Smooth muscle cell (in vitro differentiated cells): ENCODE data around the gene SLC41A1. TPM values are rescaled to one million over a fixed set of nuclear protein-coding genes. Genes with fewer than 3 reads are reported as not detected.

Experiments
- DNase-seq: peaks from one replicate; lab custom pipeline; 2025; ENCODE audit not compliant: unreplicated experiment; lab: John Stamatoyannopoulos, UW
- H2AFZ ChIP-seq: fragments of 200-600 bp; sonication (generic); 2 replicates; pipeline ENCODE4 v1.6.0; 2016; ENCODE audit warnings: antibody characterized with exemption, low read depth, mild to moderate bottlenecking
- H3F3A ChIP-seq: fragments of 200-600 bp; sonication (generic); 2 replicates; pipeline ENCODE4 v1.6.0; 2017; ENCODE audit warnings: antibody characterized with exemption, low read depth
- H3K27ac ChIP-seq: fragments of 200-600 bp; sonication (generic); 2 replicates; pipeline ENCODE4 v1.5.1; 2016; ENCODE audit warnings: low read depth, mild to moderate bottlenecking
- H3K27me3 ChIP-seq: fragments of 200-600 bp; sonication (generic); 2 replicates; pipeline ENCODE4 v1.6.1; 2016; ENCODE audit warnings: low read depth, mild to moderate bottlenecking
- H3K36me3 ChIP-seq: fragments of 200-600 bp; sonication (generic); 2 replicates; pipeline ENCODE4 v1.5.1; 2016; ENCODE audit warnings: low read depth
- H3K4me1 ChIP-seq: fragments of 200-600 bp; sonication (generic); 2 replicates; pipeline ENCODE4 v1.5.1; 2016; ENCODE audit warnings: low read depth
- H3K4me2 ChIP-seq: fragments of 200-600 bp; sonication (generic); 2 replicates; pipeline ENCODE4 v1.6.0; 2016; ENCODE audit warnings: mild to moderate bottlenecking
- H3K4me3 ChIP-seq: fragments of 200-600 bp; sonication (generic); 2 replicates; pipeline ENCODE4 v1.5.1; 2016; ENCODE audit warnings: mild to moderate bottlenecking
- H3K79me2 ChIP-seq: fragments of 200-600 bp; sonication (generic); 2 replicates; pipeline ENCODE4 v1.6.0; 2016; ENCODE audit warnings: low read depth, mild to moderate bottlenecking
- H3K9ac ChIP-seq: fragments of 200-600 bp; sonication (generic); 2 replicates; pipeline ENCODE4 v1.6.0; 2016; ENCODE audit warnings: low read depth
- H3K9me3 ChIP-seq: fragments of 200-600 bp; sonication (generic); replicated peaks from 2 replicates; pipeline ENCODE4 v1.5.1; 2016; ENCODE audit warnings: low read depth
- H4K20me1 ChIP-seq: fragments of 200-600 bp; sonication (generic); 2 replicates; pipeline ENCODE4 v1.6.0; 2016; ENCODE audit warnings: low read depth
- CTCF ChIP-seq: fragments of 200-600 bp; sonication (generic); IDR thresholded peaks from 2 replicates; pipeline ENCODE4 v1.5.1; 2017; ENCODE audit warnings: borderline replicate concordance, mild to moderate bottlenecking, antibody characterized with exemption; ENCODE audit not compliant: insufficient read depth, poor library complexity, severe bottlenecking
- WGBS: methylation state at CpG from one replicate; pipeline ENCODE4 v1.1.7; 2016; ENCODE audit warnings: low lambda C conversion rate; 5-methylcytosine and 5-hydroxymethylcytosine counted together
- polyA plus RNA-seq: library from polyadenylated mRNA; unstranded; fragments of >200 nt; fragmentation: Nextera tagmentation; extraction: Ambion mirVana; gene quantifications from 2 replicates; pipeline ENCODE4 v1.2.1, GENCODE V29; 2016
- total RNA-seq: library from RNA; depleted of rRNA; stranded (reverse); fragments of >200 nt; gene quantifications from 2 replicates; pipeline ENCODE4 v1.2.3, GENCODE V29; 2014

The SLC41A1 gene
- total and polyA plus RNA-seq, 2 experiments from 2014 or later: 22.3 to 23.2 TPM

GRCh38 chr1:205764578-205764977, 48.4 kb downstream of the SLC41A1 start:
- Histone ChIP-seq H3F3A (no peaks in the 10 kb centered on the region), H3K27ac (no peak overlapping the region), H3K4me1 (no peaks in the 10 kb centered on the region), H2AFZ (no peak overlapping the region), H3K9ac (no peak overlapping the region), H3K4me3 (no peak overlapping the region), H3K27me3 (no peaks in the 10 kb centered on the region), H3K79me2 (no peaks in the 10 kb centered on the region), H3K4me2 (no peak overlapping the region), H3K9me3 (no peaks in the 10 kb centered on the region), H4K20me1 (no peaks in the 10 kb centered on the region), H3K36me3 (no peaks in the 10 kb centered on the region)
- no peak for DNase-seq
- no peak for TF ChIP-seq CTCF
- WGBS: 86% methylated on average over 2 of the region's 2 CpGs

GRCh38 chr1:205763980-205764379, 49.0 kb downstream of the SLC41A1 start:
- Histone ChIP-seq H3K9ac (no peak overlapping the region), H4K20me1 (no peaks in the 10 kb centered on the region), H3K4me1 (no peaks in the 10 kb centered on the region), H3K9me3 (no peaks in the 10 kb centered on the region), H3K27me3 (no peaks in the 10 kb centered on the region), H3K27ac (no peak overlapping the region), H3F3A (no peaks in the 10 kb centered on the region), H3K4me3 (no peak overlapping the region), H3K4me2 (no peak overlapping the region), H3K36me3 (no peaks in the 10 kb centered on the region), H3K79me2 (no peaks in the 10 kb centered on the region), H2AFZ (no peak overlapping the region)
- DNase-seq: no peak
- no peak for TF ChIP-seq CTCF

GRCh38 chr1:205760606-205761005, 52.4 kb downstream of the SLC41A1 start:
- no peak overlapping the region for H3K4me3 ChIP-seq
- no peak overlapping the region for H3K4me2 ChIP-seq
- H3K36me3 ChIP-seq: no peaks in the 10 kb centered on the region
- no peak for TF ChIP-seq CTCF
- H3K4me1 ChIP-seq: no peaks in the 10 kb centered on the region
- H4K20me1 ChIP-seq: no peaks in the 10 kb centered on the region
- no peaks in the 10 kb centered on the region for H3K9me3 ChIP-seq
- DNase-seq: no peak
- no peak overlapping the region for H3K9ac ChIP-seq
- WGBS: 84% methylated on average over 3 of the region's 3 CpGs
- no peaks in the 10 kb centered on the region for H3K79me2 ChIP-seq
- H3K27me3 ChIP-seq: peaks cover 13% of the 10 kb centered on the region
- H2AFZ ChIP-seq: no peak overlapping the region
- no peak overlapping the region for H3K27ac ChIP-seq
- no peaks in the 10 kb centered on the region for H3F3A ChIP-seq

- H3K9ac ChIP-seq: no peak overlapping the region
- H3F3A ChIP-seq: no peaks in the 10 kb centered on the region
- H3K27me3 ChIP-seq: peaks cover 29% of the 10 kb centered on the region
- H3K4me2 ChIP-seq: no peak overlapping the region
- 94% methylated on average over 3 of the region's 3 CpGs for WGBS
- H3K27ac ChIP-seq: no peak overlapping the region
- no peaks in the 10 kb centered on the region for H3K36me3 ChIP-seq
- H4K20me1 ChIP-seq: no peaks in the 10 kb centered on the region
- H3K79me2 ChIP-seq: no peaks in the 10 kb centered on the region
- no peaks in the 10 kb centered on the region for H3K4me1 ChIP-seq
- H2AFZ ChIP-seq: no peak overlapping the region
- H3K4me3 ChIP-seq: no peak overlapping the region
- no peaks in the 10 kb centered on the region for H3K9me3 ChIP-seq
- no peak for DNase-seq
- TF ChIP-seq CTCF: no peak
Measured at GRCh38 chr1:205756552-205756951, 56.4 kb downstream of the SLC41A1 start.
